ENCODE data around the gene RIPK3.

RIPK3 gene

DNA sequence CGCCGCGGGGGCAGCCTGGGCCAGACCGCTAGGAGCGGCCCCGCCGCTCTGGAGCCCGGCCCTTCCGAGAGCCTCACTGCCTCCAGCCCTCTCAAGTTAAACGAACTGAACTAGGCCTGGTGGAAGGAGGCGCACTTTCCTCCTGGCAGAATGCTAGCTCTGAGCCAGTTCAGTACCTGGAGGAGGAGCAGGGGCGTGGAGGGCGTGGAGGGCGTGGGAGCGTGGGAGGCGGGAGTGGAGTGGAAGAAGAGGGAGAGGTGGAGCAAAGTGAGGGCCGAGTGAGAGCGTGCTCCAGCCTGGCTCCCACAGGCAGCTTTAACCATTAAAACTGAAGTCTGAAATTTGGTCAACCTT lies 23.2 kb downstream of the RIPK3 start:
- TF ChIP-seq, protein P1, sequence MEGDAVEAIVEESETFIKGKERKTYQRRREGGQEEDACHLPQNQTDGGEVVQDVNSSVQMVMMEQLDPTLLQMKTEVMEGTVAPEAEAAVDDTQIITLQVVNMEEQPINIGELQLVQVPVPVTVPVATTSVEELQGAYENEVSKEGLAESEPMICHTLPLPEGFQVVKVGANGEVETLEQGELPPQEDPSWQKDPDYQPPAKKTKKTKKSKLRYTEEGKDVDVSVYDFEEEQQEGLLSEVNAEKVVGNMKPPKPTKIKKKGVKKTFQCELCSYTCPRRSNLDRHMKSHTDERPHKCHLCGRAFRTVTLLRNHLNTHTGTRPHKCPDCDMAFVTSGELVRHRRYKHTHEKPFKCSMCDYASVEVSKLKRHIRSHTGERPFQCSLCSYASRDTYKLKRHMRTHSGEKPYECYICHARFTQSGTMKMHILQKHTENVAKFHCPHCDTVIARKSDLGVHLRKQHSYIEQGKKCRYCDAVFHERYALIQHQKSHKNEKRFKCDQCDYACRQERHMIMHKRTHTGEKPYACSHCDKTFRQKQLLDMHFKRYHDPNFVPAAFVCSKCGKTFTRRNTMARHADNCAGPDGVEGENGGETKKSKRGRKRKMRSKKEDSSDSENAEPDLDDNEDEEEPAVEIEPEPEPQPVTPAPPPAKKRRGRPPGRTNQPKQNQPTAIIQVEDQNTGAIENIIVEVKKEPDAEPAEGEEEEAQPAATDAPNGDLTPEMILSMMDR (IDR thresholded peaks at IDR 0.05; ENCODE audit: extremely low read depth, missing control alignments), result no peak
- no peak for DNase-seq (ENCODE audit: low spot score)

DNA sequence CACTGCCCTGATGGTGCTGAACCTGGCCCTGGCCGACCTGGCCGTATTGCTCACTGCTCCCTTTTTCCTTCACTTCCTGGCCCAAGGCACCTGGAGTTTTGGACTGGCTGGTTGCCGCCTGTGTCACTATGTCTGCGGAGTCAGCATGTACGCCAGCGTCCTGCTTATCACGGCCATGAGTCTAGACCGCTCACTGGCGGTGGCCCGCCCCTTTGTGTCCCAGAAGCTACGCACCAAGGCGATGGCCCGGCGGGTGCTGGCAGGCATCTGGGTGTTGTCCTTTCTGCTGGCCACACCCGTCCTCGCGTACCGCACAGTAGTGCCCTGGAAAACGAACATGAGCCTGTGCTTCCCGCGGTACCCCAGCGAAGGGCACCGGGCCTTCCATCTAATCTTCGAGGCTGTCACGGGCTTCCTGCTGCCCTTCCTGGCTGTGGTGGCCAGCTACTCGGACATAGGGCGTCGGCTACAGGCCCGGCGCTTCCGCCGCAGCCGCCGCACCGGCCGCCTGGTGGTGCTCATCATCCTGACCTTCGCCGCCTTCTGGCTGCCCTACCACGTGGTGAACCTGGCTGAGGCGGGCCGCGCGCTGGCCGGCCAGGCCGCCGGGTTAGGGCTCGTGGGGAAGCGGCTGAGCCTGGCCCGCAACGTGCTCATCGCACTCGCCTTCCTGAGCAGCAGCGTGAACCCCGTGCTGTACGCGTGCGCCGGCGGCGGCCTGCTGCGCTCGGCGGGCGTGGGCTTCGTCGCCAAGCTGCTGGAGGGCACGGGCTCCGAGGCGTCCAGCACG lies 23.8 kb downstream of the RIPK3 start:
- TF ChIP-seq, protein P1 (IDR thresholded peaks at IDR 0.05; ENCODE audit: extremely low read depth, missing control alignments), result no peak
- DNase-seq (ENCODE audit: low spot score), result no peak

DNA sequence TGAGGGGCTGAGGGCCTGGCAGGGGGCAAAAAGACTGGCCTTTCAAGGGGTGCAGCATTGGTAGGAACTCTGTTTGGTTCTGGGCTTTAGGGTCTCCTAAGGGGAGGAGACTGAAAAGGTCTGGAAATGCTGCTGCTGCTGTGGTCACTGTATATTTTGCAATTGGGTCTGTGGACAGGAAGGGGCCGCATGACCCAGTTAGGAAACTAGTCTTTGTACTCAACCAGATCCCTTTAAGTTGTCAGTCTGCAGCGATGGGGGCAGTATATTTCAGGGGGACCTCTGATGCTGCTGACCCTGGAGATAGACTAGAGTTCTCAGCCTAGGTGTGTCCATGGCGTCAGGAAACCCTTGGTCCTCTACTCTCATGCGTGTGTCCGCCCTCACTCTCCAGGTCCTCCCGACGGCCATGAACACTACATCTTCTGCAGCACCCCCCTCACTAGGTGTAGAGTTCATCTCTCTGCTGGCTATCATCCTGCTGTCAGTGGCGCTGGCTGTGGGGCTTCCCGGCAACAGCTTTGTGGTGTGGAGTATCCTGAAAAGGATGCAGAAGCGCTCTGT lies 24.5 kb downstream of the RIPK3 start:
- DNase-seq (ENCODE audit: low spot score), result no peak
- TF ChIP-seq, protein P1 (IDR thresholded peaks at IDR 0.05; ENCODE audit: extremely low read depth, missing control alignments), result no peak

DNA sequence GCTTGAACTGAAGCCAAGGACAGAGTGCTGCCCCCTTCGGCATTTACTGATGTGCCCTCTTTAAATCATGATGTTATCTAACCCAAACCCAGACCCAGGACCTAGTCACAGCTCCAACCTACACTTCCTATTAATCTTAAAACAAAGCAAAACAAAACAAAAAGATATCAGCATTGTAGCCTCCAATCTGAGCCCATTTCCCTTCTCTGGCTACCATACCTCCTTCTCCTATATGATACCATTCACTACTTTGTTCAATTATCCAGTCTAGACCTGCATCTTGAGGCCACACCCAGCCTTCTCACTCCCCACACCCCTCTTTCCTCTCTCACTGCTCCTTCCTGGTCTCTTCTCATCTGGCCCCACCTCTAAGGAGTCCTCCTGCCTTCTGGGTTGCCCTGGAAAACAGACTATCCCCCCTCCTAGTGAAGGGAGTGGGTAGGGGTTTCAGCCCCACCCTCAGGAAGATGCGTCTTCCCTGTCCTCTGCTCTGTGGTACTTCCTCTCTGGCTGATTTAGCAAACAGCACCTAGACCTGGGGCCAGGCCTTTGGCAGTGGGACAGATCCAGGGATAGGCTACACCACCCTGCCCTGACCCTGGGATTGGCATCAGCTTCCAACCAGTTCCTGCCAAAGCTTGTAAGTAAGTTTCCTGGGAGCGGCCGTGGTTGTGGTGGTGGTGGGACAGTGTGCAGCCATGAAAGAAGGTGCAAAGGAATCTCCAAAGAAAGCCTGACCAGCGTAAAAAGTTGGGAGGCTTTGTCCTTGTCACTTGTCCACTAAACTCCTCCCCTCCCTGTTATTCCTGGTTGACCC lies 25.2 kb downstream of the RIPK3 start:
- DNase-seq (ENCODE audit: low spot score), result no peak
- TF ChIP-seq, protein P1 (IDR thresholded peaks at IDR 0.05; ENCODE audit: extremely low read depth, missing control alignments), result no peak

DNA sequence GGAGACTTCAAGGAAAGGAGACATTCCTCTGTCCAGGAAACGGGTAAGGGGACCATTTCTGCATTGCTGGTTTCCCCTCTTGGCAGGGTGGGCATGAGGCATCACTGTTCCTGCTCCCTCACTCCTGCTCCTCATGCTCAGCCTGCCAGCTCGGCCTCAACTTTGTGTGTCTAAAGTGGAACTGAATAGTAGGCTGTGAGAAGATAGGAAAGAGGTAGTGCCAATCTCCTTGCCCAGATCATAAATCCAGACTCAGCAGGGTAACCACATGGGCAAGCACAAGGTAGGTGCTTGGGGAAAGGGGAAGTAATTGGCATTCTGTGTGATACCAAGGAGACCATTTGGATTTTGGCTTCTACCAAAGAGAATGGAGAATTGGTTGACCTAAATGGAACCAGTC lies 25.9 kb downstream of the RIPK3 start:
- DNase-seq (ENCODE audit: low spot score), result no peak
- TF ChIP-seq, protein P1 (IDR thresholded peaks at IDR 0.05; ENCODE audit: extremely low read depth, missing control alignments), result no peak

DNA sequence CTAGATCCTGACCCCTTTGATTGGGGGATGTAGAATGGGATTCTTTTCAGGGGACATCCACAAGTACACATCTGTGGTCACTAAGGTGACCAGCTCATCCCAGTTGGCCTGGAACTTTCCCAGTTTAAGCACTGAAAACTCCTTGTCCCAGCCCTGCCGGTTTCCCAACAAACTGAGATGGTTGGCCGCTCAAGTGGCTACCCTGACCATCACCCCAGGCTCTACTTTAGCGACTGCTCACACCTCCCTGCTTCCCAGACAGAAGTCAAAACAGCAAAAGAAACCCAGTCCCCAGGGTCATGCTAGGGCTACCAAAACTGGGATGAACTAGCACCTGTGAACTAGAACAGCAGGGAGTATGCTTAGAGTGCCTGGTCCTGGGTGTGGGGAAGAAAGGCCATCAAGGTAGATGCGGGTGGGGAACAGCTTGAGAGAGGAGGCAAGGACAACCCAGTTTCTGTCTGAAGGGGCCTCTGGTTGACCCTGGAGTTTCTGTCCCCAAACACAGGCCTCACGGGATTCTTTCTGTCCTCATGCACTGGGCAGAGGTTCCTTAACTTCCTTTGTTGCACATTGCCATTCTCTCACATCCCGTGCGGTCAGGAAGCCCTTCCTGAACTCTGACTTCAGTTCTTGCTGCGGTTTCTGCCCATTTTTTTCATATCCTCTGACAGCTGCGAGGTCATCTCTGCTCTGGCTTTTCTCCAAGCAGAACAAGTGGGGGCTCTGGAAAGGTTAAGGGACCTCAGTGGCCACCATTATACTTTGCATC lies 26.9 kb downstream of the RIPK3 start:
- no peak for DNase-seq (ENCODE audit: low spot score)
- TF ChIP-seq, protein P1 (IDR thresholded peaks at IDR 0.05; ENCODE audit: extremely low read depth, missing control alignments), result no peak

All from GM20000 (cell line).